K562 (cell line): Measurements from ENCODE around the gene EBNA1BP2. TPM values are rescaled to one million over a fixed set of nuclear protein-coding genes. Genes with fewer than 3 reads are reported as not detected.

Experiments used
- ATF7 ChIP-seq: fragments of 450-650 bp; IDR thresholded peaks from 2 replicates; pipeline ENCODE4 v1.7.1; 2014; ENCODE audit warnings: mild to moderate bottlenecking, moderate library complexity
- GATAD2A ChIP-seq: fragments of 450-650 bp; IDR thresholded peaks from 2 replicates; pipeline ENCODE4 v1.6.1; 2017
- HDAC2 ChIP-seq: fragments of 450-650 bp; IDR thresholded peaks from 2 replicates; pipeline ENCODE4 v1.6.1; 2016; ENCODE audit warnings: mild to moderate bottlenecking
- MGA ChIP-seq: fragments of 450-650 bp; IDR thresholded peaks from 2 replicates; pipeline ENCODE4 v1.6.1; 2016; ENCODE audit warnings: mild to moderate bottlenecking, moderate library complexity
- MNT ChIP-seq, 2 experiments: fragments of 450-650 bp; conservative IDR thresholded peaks; 2 replicates each; pipeline ENCODE4 v1.6.1; 2017; ENCODE audit warnings: mild to moderate bottlenecking in 2 of 2, moderate library complexity in 2 of 2
- NR2C1 ChIP-seq, 2 experiments: fragments of 450-650 bp; IDR thresholded peaks; 2 replicates each; pipeline ENCODE4 v1.6.1; 2017; ENCODE audit warnings: mild to moderate bottlenecking in 2 of 2, antibody characterized with exemption in 1 of 2, inconsistent platforms in 1 of 2, missing compliant biosample characterization in 1 of 2, missing genetic modification characterization in 1 of 2
- NRF1 ChIP-seq, 2 experiments: fragments of 450-650 bp; IDR thresholded peaks in 1 of 2; conservative IDR thresholded peaks in 1 of 2; 2 replicates each; pipeline ENCODE4 v1.6.1; 2014; ENCODE audit warnings: mild to moderate bottlenecking in 2 of 2
- PHF8 ChIP-seq: fragments of 200-600 bp; sonication (generic); IDR thresholded peaks from 2 replicates; pipeline ENCODE4 v1.6.1; 2012; ENCODE audit warnings: mixed run types, mild to moderate bottlenecking, inconsistent platforms, low read length, moderate library complexity, borderline replicate concordance
- POLR2A ChIP-seq: fragments of 450-650 bp; conservative IDR thresholded peaks from 2 replicates; pipeline ENCODE4 v1.6.1; 2016
- POLR2G ChIP-seq: fragments of 200-400 bp; formaldehyde crosslinking; IDR thresholded peaks from 2 replicates; pipeline ENCODE4 v1.6.1; 2017; ENCODE audit warnings: low read depth, mild to moderate bottlenecking, antibody characterized with exemption, low read length, moderate library complexity
- SOX6 ChIP-seq: fragments of 450-650 bp; IDR thresholded peaks from 2 replicates; pipeline ENCODE4 v1.6.1; 2014; ENCODE audit warnings: mild to moderate bottlenecking
- SUPT5H ChIP-seq: fragments of 450-650 bp; IDR thresholded peaks from 2 replicates; pipeline ENCODE4 v1.6.1; 2016
- TAF9B ChIP-seq: fragments of 450-650 bp; IDR thresholded peaks from 2 replicates; pipeline ENCODE4 v1.6.1; 2018; ENCODE audit warnings: mild to moderate bottlenecking; ENCODE audit not compliant: partially characterized antibody
- YY1 ChIP-seq, 3 experiments: IDR thresholded peaks; 2 replicates each; pipeline ENCODE4 v1.6.1; 2011; ENCODE audit warnings: low read length in 2 of 3, mild to moderate bottlenecking in 2 of 3, moderate library complexity in 2 of 3, borderline replicate concordance in 1 of 3, control low read depth in 1 of 3, low read depth in 1 of 3; ENCODE audit not compliant: insufficient read depth in 3 of 3, insufficient replicate concordance in 2 of 3, control insufficient read depth in 1 of 3, insufficient read length in 1 of 3; ENCODE audit errors: extremely low read depth in 1 of 3
- polyA plus RNA-seq, 8 experiments: library from polyadenylated mRNA; depleted of rRNA in 4 of 8; stranded (reverse) in 5 of 8; unstranded in 3 of 8; fragments of >200 nt; fragmentation: Nextera tagmentation in 2 of 8; fragmentation: Illumina TruSeq in 1 of 8; extraction: Ambion mirVana in 2 of 8; extraction: Trizol in 1 of 8; gene quantifications; 2 replicates each; pipeline versions ENCODE4 v1.2.1 to v1.2.3, GENCODE V29; 2011 to 2014; ENCODE audit warnings: inconsistent platforms in 1 of 8, missing spikeins in 1 of 8
- total RNA-seq, 7 experiments: library from RNA; depleted of rRNA in 6 of 7; stranded (reverse); fragments of >200 nt in 6 of 7; fragmentation: Illumina TruSeq in 2 of 7; extraction: Trizol in 2 of 7; gene quantifications; 2 replicates each; pipeline versions ENCODE4 v1.2.1 to v1.2.3, GENCODE V29; 2011 to 2021; ENCODE audit warnings: low replicate concordance in 1 of 7

Gene EBNA1BP2
- total and polyA plus RNA-seq, 9 of the 15 experiments (the other 6 are each of a cell fraction or from before 2014, with no cell fraction given), result 95.2 to 349 (median 249) TPM

DNA sequence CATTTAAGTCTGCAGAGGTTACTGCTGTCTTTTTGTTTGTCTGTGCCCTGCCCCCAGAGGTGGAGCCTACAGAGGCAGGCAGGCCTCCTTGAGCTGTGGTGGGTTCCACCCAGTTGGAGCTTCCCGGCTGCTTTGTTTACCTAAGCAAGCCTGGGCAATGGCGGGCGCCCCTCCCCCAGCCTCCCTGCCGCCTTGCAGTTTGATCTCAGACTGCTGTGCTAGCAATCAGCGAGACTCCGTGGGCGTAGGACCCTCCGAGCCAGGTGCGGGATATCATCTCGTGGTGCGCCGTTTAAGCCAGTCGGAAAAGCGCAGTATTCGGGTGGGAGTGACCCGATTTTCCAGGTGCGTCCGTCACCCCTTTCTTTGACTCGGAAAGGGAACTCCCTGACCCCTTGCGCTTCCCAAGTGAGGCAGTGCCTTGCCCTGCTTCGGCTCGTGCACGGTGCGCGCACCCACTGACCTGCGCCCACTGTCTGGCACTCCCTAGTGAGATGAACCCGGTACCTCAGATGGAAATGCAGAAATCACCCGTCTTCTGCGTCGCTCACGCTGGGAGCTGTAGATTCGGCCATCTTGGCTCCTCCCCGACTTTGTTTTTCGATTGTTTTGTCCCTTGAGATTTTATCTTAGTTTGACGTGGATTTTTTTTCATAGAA, 52.0 kb downstream of the EBNA1BP2 start (continued):
- TF ChIP-seq MGA (peak; percentile 86), SOX6 (peak; percentile 93), YY1 (IDR thresholded peaks at IDR 0.05; ENCODE audit: borderline replicate concordance in 1 of 3, control insufficient read depth in 1 of 3, extremely low read depth in 1 of 3, insufficient read depth in 3 of 3, insufficient read length in 1 of 3, insufficient replicate concordance in 2 of 3, low read depth in 1 of 3, low read length in 2 of 3) (peak in 2 of 3 experiments; percentile 27 to 79), PHF8 (peak; percentile 15; the same call in 1 of the 2 replicates), POLR2G (peak; percentile 41; the same call in 1 of the 2 replicates), TAF9B (peak; percentile 45), HDAC2 (0 out of 2 replicates have a peak, but pooled peaks have one; percentile 32), POLR2A (peak; percentile 62), ATF7 (0 out of 2 replicates have a peak, but pooled peaks have one; percentile 38), NR2C1 (IDR thresholded peaks at IDR 0.05) (0 out of 2 replicates have a peak, but pooled peaks have one; percentile 15), NR2C1 (tag; IDR thresholded peaks at IDR 0.05) (0 out of 2 replicates have a peak, but pooled peaks have one; percentile 15), MNT (conservative IDR thresholded peaks at IDR 0.05) (peak in 1 of 2 experiments; percentile 43; a peak in 1 of 4 replicates), GATAD2A (0 out of 2 replicates have a peak, but pooled peaks have one; percentile 54), SUPT5H (peak; percentile 54; the same call in 1 of the 2 replicates), NRF1 (conservative IDR thresholded peaks at IDR 0.05 in 1 of 2, IDR thresholded peaks at IDR 0.05 in 1 of 2) (peak; percentile 37 to 46; a peak in 3 of 4 replicates)
